Adrenal gland (tissue), 12 donors: ENCODE results near the gene TST. TPM values are rescaled to one million over a fixed set of nuclear protein-coding genes. Genes with fewer than 3 reads are reported as not detected.

Experiments
- DNase-seq, 7 donors: peaks; one replicate each; pipeline ENCODE4 v3.0.0-alpha.2; 2019 to 2020
- H3K27ac ChIP-seq, 5 donors: fragments of 200-600 bp; sonication (generic) in 4 of 5; 1 replicate in 3 of 5; 2 replicates in 2 of 5; pipeline versions ENCODE4 v1.5.1 to v1.8.0; 2016 to 2020; ENCODE audit warnings: mild to moderate bottlenecking in 1 of 5
- H3K27me3 ChIP-seq: fragments of 200-600 bp; 2 replicates; pipeline ENCODE4 v1.8.0; 2021
- H3K36me3 ChIP-seq, 2 donors: fragments of 200-600 bp; replicated peaks in 1 of 2; 1 replicate in 1 of 2; 2 replicates in 1 of 2; pipeline versions ENCODE4 v1.5.1 to v1.8.0; 2018 to 2022
- H3K4me1 ChIP-seq, 2 donors: fragments of 200-600 bp; replicated peaks in 1 of 2; 1 replicate in 1 of 2; 2 replicates in 1 of 2; pipeline versions ENCODE4 v1.5.1 to v1.8.0; 2018 to 2021
- H3K4me3 ChIP-seq, 4 donors: fragments of 200-600 bp; sonication (generic) in 3 of 4; one replicate each; pipeline ENCODE4 v1.5.1; 2016 to 2018
- H3K9me3 ChIP-seq, 3 donors: fragments of 200-600 bp; sonication (generic) in 1 of 3; replicated peaks in 1 of 3; 1 replicate in 2 of 3; 2 replicates in 1 of 3; pipeline versions ENCODE4 v1.5.1 to v1.8.0; 2016 to 2021
- POLR2A ChIP-seq, 2 donors: fragments of 450-650 bp; IDR thresholded peaks; one replicate each; pipeline ENCODE4 v1.6.1; 2017; ENCODE audit warnings: antibody characterized with exemption in 2 of 2, mild to moderate bottlenecking in 2 of 2, moderate library complexity in 1 of 2
- WGBS, 4 donors: extraction: QIAGEN DNeasy Blood & Tissue Kit in 2 of 4; methylation state at CpG; one replicate each; pipeline versions ENCODE4 v1.1.5 to v1.1.7; 2013 to 2017; 5-methylcytosine and 5-hydroxymethylcytosine counted together
- intact Hi-C, 2 donors: fragments of 100-400 bp; cut with DNase I; formaldehyde crosslinking; loops; one replicate each; pipeline versions ENCODE4 v1.14.1 to v1.15.0; 2022 to 2023
- polyA plus RNA-seq, 3 donors: library from polyadenylated mRNA; stranded (reverse); fragments of 200-250 nt in 2 of 3; fragments of 350-450 nt in 1 of 3; fragmentation: Illumina TruSeq in 1 of 3; extraction: RNeasy Lipid Tissue Mini Kit (QIAGEN cat#74804) in 1 of 3; gene quantifications; one replicate each; pipeline ENCODE4 v1.2.3, GENCODE V29; 2013 to 2014
- total RNA-seq, 9 donors: library from RNA; depleted of rRNA in 4 of 9; stranded (reverse); fragments of >200 nt in 4 of 9; fragments of 120-200 nt in 1 of 9; fragmentation: NEBNext Ultra II Directional in 1 of 9; extraction: Animal tissue kit (Norgen Biotek cat#: 25700) in 1 of 9; gene quantifications; one replicate each; pipeline versions ENCODE4 v1.1.0 to v1.2.4, GENCODE V29; 2013 to 2023
- TF ChIP-seq, protein P1 (sequence below), 6 experiments: fragments of 450-650 bp in 4 of 6; fragments of 200-600 bp in 2 of 6; sonication (generic) in 1 of 6; IDR thresholded peaks; 1 replicate in 5 of 6; 2 replicates in 1 of 6; pipeline versions ENCODE4 v1.5.1 to v1.8.0; 2016 to 2021; ENCODE audit warnings: antibody characterized with exemption in 6 of 6, mild to moderate bottlenecking in 2 of 6, moderate library complexity in 1 of 6
- donor health status: healthy with polysubstance abuse.
- donor health status: Bipolar disorder and iron deficiency.
- donor health status: DM: yes; HTN: yes; CAD: no.
- donor health status: DM: no; HTN: no; CAD: no.
- donor health status: DM: no; HTN: no; CAD: no.
- donor health status: DM: yes; HTN: yes; CAD: no.

TST gene
- total and polyA plus RNA-seq, 12 donors = 49.7 to 484 (median 195) TPM

DNA sequence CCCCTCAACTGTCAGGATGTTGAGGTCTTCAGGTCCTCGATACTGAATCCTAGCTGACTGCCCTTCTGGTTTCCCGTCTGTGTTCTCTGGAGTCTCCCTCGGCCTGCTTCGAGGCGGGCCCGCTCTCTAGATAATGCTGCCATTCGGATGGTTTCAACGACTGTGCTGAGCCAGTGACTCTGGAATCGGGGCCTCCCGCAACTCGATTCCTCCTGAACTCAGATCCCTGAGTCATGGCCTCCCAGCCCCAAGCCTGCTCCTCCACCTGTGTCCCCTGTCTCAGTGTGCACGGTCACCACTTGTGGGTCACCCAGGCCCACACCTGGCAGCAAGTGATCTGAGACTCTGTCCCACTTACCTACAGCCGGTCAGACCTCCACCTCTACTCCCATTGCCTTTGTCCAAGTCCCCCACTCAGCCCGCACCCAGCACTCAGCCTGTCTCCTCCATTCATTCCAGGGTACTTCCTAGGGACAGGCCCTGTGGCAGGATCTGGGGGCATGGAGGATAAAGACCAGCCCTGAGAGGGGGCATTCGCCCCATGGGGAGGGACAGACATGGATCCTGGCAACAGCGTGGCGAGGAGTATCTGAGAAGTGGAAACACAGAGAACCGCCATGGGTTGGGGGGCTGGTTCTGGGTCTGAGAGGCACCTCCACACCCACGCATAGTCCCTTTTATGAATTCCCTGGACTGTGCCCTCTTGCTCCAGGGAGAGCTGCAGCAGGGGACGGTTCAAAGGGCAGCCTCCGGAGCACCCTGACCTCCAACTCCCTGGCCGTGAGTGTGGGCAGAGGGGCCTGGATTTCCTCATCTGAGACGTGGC lies 14.6 kb upstream of the TST start:
- Histone ChIP-seq H3K27ac (no peak overlapping the region), H3K4me3 (no peak overlapping the region), H3K36me3 (peaks cover 0 to 12% of the 10 kb centered on the region in 2 donors), H3K4me1 (peaks cover 3 to 6% of the 10 kb centered on the region in 2 donors), H3K27me3 (no peaks in the 10 kb centered on the region), H3K9me3 (no peaks in the 10 kb centered on the region)
- no peak for TF ChIP-seq POLR2A (IDR thresholded peaks at IDR 0.05)
- TF ChIP-seq, protein P1, sequence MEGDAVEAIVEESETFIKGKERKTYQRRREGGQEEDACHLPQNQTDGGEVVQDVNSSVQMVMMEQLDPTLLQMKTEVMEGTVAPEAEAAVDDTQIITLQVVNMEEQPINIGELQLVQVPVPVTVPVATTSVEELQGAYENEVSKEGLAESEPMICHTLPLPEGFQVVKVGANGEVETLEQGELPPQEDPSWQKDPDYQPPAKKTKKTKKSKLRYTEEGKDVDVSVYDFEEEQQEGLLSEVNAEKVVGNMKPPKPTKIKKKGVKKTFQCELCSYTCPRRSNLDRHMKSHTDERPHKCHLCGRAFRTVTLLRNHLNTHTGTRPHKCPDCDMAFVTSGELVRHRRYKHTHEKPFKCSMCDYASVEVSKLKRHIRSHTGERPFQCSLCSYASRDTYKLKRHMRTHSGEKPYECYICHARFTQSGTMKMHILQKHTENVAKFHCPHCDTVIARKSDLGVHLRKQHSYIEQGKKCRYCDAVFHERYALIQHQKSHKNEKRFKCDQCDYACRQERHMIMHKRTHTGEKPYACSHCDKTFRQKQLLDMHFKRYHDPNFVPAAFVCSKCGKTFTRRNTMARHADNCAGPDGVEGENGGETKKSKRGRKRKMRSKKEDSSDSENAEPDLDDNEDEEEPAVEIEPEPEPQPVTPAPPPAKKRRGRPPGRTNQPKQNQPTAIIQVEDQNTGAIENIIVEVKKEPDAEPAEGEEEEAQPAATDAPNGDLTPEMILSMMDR (IDR thresholded peaks at IDR 0.05) = no peak
- no peak for DNase-seq
- intact Hi-C loops = no loop called here
- 81 to 91% (median 87%) methylated on average over 20 to 23 of the region's 23 CpGs for WGBS, 4 donors

DNA sequence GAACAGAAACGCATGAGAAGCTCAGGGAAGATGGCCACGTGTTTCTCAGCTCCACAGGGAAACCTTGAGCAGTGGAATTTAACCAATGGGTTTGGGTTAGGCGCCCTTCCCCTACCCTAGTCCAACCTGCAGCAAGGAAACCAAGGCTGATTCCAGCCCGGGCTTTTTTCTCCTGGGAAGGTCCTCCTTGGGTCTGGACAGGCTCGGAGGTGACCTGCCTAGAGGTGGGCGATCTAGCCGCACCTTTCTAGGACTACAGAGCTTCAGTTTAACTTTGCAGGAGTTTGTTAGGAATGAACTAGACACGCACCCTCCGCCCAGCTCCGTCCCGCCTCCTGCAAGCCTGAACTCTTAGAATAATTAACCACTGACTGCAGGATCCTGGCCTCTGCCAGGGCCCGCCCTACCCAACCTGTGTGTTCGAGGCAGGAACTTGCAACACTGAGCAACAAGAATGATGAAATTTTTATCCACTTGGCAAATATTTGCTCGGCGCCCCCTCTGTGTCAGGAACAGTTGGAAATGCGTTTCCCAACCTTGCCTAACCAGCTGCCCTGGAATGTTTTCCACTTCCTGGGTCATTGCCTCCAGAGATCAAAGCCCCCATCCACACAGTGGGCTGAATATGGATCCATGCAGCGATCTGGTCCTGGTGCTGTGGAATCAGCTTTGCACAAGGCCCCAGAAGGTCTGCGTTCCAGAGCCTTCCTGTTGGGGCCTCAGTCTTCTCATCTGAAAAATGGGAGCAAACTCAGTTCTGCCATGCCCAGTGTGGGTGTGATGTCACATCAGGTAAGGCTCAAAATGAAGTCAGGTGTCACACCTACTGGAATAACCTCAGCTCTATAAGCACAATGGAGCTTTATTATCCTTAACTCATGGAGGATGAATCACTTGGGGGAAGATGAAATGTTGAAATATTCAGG lies 13.6 kb upstream of the TST start:
- 61 to 66% (median 62%) methylated on average over 16 to 18 of the region's 18 CpGs for WGBS, 4 donors
- peak in 1 of 7 donors; percentile 54 for DNase-seq

GRCh38 chr22:37032134-37032534 lies 12.9 kb upstream of the TST start:
- no peaks in the 10 kb centered on the region for H3K27me3 ChIP-seq
- 26 to 41% (median 37%) methylated on average over 2 of the region's 2 CpGs for WGBS, 4 donors
- no peaks in the 10 kb centered on the region for H3K9me3 ChIP-seq
- H3K4me1 ChIP-seq = peaks cover 3 to 6% of the 10 kb centered on the region in 2 donors
- no peak for DNase-seq
- peak overlapping the region in 1 of 5 donors; percentile 9 for H3K27ac ChIP-seq
- TF ChIP-seq, protein P1 (IDR thresholded peaks at IDR 0.05) = no peak
- H3K4me3 ChIP-seq = no peak overlapping the region
- intact Hi-C loops = no loop called here
- H3K36me3 ChIP-seq = peaks cover 0 to 25% of the 10 kb centered on the region in 2 donors

More for the DNA sequence above, 13.6 kb upstream of the TST start:
- Histone ChIP-seq H3K4me3 (no peak overlapping the region), H3K27ac (peak overlapping the region in 1 of 5 donors; percentile 9), H3K4me1 (peaks cover 3 to 6% of the 10 kb centered on the region in 2 donors), H3K27me3 (no peaks in the 10 kb centered on the region), H3K9me3 (no peaks in the 10 kb centered on the region), H3K36me3 (peaks cover 0 to 18% of the 10 kb centered on the region in 2 donors)
- TF ChIP-seq POLR2A (IDR thresholded peaks at IDR 0.05) = no peak
- TF ChIP-seq, protein P1 (IDR thresholded peaks at IDR 0.05) = no peak
- intact Hi-C loops = no loop called here
